HG02884 (cell line): Measurements from ENCODE around the gene F8A2.
A peak's percentile ranks its signal among the peaks of the same experiment; 100 is the strongest.
"Not testable (repeated sequence)": the region's sequence is repeated elsewhere in the genome, so short reads cannot be mapped to it uniquely, and the experiment has no call there.

Source experiments
- ATAC-seq: cut with Tn5 transposase; IDR thresholded peaks from one replicate; pipeline ENCODE4 v1.9.1; 2021; ENCODE audit warnings: mild to moderate bottlenecking, moderate library complexity; ENCODE audit not compliant: unreplicated experiment

Gene F8A2

DNA sequence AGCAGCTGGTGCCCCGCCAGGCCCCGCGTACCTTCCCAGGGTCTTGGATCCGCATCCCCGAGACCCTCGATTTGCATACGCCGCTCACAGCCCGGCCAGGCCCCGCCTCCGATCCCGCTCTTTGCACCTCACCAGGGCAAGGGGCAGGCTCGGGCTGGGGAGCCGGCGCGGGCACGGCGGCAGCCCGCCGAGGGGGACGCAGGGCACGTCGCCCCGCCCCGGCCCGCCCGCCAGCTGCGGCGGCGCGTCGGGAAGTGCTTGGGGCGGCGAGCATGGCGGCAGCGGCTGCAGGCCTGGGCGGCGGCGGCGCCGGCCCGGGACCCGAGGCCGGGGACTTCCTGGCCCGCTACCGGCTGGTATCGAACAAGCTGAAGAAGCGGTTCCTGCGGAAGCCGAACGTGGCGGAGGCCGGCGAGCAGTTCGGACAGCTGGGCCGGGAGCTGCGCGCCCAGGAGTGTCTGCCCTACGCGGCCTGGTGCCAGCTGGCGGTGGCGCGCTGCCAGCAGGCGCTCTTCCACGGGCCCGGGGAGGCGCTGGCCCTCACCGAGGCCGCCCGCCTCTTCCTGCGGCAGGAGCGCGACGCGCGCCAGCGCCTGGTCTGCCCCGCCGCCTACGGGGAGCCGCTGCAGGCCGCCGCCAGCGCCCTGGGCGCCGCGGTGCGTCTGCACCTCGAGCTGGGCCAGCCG is at the start of gene F8A2:
Gene F8A2 (plus strand): TSS at position 253 of the 686 bp plus-strand sequence. CDS start 20 bp downstream, at position 273.
- peak; percentile 73 for ATAC-seq

DNA sequence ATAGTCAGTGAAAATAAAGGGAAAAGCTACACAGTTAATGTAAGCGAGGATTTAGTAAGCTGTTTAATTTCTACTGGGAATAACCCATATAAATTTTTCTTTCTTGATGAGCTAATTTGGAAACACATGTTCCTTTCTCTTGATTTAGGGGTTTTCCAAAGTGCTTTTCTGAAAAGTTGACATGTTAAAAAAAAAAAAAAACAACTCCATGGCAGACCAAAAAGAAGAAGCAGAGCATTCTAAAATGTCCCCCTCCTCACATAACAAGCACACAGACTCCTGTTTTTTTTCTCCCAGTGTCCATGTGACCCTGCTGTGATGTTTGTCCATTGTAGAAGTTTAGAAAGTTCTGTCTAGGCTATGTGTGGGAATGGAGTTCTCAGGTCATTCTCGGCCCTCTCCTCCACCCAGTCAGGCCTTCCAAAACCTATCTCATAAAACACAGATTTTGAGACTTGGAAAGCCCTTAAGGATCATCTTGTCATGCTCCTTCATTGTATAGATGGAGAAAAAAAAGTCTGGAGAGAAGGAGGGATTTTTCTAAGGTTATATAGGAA is 48.3 kb upstream of the F8A2 start:
- no peak for ATAC-seq

DNA sequence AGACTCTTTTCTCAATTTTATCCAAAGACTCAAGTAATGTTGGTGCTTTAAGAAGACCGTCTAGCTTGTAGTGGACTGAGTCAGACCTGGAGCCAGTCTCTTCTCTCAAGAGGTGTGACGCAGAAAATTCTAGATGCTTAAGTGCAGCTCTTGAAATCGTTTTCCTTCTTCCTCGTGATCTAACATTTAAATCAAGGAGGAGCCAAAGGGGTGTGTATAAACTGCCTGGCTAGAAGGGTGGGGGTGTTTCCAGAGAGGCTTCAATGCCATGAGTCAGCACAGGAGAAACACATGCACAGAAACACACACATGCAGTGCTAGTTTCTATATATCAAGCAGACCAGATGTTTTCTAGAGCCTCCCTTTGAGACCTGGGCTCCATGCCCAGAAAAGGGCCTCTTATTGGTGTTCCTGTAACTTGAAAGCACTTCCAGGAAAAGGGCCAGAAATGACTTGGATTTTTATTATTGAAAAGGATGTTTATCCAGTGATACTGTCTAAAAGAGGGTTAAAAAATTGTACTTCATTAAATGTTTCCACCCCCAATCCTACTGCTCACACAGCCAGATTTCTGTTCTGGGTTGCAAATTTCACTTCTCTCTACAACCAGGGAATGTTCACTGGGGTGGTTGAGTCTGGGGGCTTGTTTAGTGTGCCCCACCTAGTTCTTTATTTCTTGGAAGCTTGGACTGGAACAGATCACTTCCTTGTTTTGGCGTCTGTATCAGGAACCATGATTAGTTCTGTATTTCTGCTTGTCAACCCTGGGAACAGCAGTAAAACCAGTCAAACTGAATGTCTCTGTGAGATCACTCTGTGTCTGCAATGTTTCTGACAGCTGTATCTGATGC is 47.2 kb upstream of the F8A2 start, which contains the start of gene CLIC2:
Gene CLIC2 (minus strand): TSS at position 129 of the 851 bp plus-strand sequence. CDS start 187 bp downstream, outside the sequence.
- peak; percentile 77 for ATAC-seq

DNA sequence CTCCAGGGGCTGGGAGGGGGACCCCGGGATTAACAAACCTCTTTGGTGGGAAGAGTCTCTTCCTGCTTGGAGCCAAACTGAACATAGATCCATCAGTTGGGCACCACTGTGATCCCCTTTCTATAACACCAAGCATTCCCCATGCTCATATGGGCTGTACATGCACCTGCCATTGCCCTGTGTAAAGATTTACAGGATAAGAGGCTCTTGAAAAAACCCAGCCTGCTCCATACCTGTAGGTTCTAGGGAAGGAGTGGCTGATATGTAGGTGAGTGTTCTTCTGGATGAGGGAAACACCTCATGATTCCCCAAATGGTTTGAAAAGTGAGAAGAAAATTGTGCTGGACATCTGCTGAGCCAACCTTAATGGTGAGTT is 46.6 kb upstream of the F8A2 start:
- not testable (repeated sequence) for ATAC-seq

DNA sequence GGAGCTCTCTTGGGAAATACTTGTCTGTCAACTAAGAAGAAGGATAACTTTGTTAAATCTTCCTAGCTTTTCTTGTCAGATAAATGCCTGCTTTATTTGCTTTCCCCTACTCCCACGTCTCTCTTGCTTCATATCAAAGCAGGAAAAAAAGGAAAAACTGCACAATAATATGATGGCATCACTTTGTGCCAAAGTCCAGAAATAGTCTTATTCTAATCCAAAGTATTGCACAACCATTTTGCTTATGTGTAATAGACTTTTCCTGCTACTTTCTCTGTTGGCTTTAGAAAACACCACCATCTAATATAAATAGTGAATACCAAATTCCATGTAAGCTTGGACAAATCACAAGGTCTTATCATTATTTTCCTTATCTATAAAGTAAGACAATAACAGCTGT is 36.2 kb upstream of the F8A2 start:
- not testable (repeated sequence) for ATAC-seq

DNA sequence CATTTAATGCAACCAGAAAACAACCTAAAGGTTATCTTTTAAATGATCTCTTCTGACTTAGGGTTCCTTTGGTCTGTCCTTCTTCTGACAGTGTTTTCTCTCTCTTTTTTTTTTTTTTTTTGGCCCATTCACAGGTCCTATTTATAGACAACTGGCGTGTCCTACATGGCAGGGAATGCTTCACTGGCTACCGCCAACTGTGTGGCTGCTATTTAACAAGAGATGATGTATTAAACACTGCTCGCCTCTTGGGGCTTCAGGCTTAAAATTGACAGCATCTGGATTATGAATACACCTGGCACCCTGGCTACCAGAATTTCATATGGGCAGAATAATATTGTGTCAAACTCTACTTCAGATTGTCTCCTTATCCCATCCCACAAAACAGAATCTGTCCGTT is 32.4 kb upstream of the F8A2 start:
- ATAC-seq, result not testable (repeated sequence)

DNA sequence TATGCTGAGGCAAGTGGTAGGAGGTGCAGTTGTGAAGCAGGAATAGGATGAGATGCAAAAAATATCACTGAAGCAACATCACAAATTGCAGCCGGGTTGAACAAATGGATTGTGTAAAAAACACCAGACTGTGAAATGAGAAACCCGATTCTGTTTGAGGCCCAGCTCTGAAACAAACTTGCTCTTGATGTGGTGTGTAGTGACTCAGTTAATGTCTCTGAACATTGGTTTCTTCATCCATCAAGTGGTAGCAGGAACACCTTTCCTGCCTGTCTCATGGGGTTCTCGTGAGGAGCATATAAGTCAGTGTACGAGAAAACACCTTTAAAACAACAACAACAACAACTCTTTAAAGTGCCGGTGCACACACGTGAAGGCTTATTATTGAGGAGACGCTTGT is 18.2 kb upstream of the F8A2 start:
- ATAC-seq, result not testable (repeated sequence)

DNA sequence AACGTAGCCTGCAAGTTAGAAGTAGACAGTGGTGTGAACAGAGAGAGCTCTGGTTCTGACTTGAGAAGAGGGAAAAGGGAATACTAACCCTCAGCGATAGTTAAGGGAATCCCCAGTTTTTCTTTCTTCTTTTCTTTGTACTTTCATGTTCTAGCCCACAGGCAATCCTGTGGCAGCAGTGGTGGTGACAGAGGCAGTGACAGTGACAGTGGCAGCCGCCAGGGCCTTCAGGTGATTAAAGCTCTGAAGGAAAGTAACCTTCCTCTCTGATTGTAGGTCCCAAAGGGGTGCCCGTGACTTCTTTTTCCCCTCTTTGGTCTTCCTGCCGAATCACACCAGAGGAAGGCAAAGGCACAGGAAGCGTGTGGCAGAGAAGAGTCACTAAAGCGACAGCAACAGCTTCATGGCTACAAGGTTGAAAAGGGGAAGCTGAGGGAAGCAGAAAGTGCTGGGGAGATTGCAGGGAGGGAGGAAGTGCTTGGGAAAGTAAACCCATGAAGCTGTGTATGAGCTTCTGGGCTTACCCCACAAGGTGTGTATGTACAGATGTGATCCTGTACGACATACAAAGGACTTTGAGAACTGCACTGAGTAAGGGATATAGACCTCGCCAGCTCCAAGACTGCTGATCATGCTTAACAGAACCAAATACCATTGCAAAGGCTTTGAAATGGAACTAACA is 8.0 kb upstream of the F8A2 start:
- not testable (repeated sequence) for ATAC-seq

DNA sequence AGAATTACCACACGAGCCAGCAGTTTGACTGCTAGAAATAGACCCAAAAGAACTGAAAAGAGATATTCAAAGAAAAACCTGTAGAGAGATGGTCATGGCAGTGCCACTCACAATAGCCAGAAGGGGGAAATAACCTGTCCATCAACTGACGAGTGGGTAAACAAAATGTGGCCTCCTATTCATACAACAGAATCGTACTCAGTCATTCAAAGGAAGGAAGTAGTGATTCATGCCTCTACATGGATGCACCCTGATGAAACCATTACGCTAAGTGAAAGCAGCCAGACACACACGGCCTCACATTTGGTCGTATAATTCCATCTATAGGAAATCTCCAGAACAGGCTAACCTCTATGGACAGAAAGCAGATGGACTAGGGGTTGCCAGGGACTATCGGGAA is 2.1 kb upstream of the F8A2 start:
- ATAC-seq, result not testable (repeated sequence)

DNA sequence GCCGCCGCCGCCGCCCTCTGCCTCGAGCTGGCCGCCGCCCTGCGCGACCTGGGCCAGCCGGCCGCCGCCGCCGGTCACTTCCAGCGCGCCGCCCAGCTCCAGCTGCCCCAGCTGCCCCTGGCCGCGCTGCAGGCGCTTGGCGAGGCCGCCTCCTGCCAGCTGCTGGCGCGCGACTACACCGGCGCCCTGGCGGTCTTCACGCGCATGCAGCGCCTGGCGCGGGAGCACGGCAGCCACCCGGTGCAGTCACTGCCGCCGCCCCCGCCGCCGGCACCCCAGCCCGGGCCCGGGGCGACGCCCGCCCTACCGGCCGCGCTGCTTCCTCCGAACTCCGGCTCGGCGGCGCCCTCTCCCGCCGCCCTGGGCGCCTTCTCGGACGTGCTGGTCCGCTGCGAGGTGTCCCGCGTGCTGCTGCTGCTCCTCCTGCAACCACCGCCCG is 653 bp downstream of the F8A2 start:
- peak; percentile 40 for ATAC-seq

DNA sequence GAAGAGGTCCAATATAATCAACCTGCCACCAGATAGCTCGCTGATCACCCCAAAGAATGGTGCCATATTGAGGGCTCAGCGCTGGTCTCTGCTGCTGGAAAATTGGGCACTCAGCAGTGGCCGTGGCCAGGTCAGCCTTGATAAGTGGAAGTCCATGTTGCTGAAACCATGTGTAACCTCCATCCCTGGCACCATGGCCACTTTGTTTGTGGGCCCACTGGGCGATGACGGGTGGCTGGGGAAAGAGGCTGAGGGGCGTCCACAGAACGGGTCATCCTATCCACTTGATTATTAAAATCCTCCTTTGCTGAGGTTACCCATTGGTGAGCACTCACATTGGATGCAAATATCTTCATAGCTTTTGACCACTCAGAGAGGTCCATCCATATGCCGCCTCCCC is 7.7 kb downstream of the F8A2 start:
- no peak for ATAC-seq

DNA sequence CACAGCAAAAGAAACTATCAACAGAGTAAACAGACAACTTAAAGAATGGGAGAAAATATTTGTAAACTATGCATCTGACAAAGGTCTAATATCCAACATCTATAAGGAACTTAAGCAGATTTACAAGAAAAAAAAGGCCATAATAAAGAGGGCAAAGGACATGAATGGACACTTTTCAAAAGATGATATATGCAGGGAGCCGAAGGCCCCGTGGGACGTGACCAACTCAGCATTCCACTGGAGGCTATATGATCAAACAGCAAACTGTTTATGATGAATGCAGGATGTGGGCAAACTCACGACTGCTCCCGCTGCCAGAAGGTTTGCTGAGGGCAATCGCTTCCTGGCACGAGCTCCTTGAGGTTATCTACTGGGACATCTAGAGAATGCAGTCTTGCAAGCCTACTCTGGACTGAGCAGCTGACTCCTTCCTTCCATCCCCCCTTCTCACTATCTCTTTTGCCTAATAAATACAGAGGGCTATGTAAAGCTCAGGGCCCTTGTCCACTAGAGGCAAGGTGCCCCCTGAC is 12.9 kb downstream of the F8A2 start:
- not testable (repeated sequence) for ATAC-seq

DNA sequence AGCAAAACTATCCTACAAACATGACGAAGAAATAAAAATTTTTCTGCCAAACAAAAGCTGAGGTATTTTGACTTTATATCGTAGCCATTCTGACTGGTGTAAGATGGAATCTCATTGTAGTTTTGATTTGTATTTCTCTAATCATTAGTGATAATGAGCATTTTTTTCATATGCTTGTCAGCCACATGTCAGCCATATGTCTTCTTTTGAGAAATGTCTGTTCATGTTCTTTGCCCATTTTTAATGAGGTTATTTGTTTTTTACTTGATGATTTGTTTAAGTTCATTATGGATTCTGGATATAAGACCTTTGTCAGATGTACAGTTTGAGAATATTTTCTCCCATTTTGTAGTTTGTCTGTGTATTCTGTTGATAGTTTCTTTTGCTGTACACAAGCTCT is 24.5 kb downstream of the F8A2 start:
- ATAC-seq, result no peak

DNA sequence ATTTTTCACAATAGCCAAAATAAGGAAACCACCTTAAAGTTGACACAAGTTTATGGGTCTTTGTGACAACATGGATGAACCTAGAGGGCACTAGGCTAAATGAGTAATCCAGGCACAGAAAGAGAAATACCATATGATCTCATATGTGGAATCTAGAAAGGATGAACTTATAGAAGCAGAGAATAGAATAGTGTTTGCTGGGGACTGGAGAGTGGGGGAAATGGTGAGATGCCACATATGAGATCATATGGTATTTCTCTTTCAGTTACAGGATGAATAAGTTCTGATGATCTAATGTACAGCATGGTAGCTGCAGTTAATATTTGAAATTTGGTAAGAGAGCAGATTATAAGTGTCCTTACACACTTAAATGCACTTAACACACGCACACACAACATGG is 35.9 kb downstream of the F8A2 start:
- ATAC-seq, result no peak
